Astrocyte of the cerebellum (primary cell): ENCODE results near the gene EFNA1.

Source experiments
- DNase-seq: peaks from one replicate; pipeline ENCODE4 v3.0.0-alpha.2; 2011; ENCODE audit warnings: low read depth
- H3K4me3 ChIP-seq: 2 replicates; pipeline ENCODE4 v1.5.1; 2011; ENCODE audit warnings: mild to moderate bottlenecking, low read depth, low read length, moderate library complexity
- in situ Hi-C: cut with HindIII; loops from 2 replicates; pipeline ENCODE4 v1.10.0; 2017; ENCODE audit warnings: low sequenced_read_pairs
- TF ChIP-seq, protein P1 (sequence below): IDR thresholded peaks from 2 replicates; pipeline ENCODE4 v1.5.1; 2012; ENCODE audit warnings: low read length, low read depth, moderate library complexity, mild to moderate bottlenecking; ENCODE audit errors: missing control alignments

Gene EFNA1

DNA sequence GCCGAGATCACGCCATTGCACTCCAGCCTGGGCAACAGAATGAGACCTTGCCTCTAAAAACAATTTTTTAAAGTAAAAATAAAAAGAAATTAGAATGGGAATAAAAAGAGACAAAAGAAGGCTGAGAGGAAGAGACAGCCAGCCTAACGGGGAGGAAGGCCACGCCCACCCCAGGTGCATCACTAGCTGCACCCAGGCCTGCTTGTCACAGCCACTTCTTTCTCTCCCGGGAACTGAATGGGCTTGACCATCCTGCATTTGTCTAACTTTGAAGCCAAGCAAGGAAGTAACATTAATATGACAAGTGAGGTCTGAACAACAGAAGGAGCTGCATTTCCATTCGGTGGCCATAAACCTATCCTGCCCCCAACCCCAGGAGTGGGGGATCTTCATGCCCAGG, 20.8 kb upstream of the EFNA1 start:
- DNase-seq, result no peak

DNA sequence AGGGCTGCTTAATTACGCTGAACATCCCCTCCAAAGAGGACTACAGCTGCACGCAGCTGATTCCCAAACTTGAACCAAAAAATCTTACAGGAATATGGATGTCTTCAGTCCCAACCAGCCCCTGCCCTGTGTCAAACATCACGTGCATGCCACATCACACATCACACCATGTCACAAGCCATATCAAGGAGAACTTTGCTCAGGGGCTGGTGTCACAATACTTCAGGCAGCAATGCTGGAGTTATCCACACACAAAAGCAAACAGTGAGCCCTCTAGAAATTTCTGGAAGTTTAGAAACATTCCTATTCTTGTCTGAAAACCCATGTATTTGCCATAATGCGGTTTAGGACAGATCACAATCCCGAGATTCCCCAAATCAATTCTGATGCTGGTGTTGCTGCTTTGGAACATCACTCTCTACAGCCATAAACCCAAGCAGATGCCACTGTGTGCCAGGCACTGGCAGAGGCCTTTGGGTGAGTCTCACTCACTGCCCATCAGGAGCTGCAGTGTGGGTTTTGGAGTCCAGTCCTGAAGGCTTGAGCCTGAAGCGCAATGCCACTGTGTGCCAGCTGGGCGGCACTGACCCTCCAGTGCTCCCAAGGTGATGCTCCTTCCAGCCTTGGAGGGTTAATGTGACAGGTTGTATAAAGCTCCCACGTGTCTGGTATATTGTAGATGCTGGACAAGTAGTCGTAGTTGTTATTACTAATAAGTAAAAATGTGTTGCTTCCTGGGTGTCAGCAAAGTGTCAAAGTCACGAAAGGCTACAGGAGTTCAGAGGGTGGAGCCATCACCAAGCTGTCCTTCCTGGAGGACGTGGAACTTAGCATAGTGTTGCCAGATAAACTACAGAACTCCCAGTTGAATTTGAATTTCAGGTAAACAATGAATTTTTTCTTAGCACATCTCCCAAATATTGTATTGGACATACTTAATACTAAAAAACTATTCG, 20.1 kb upstream of the EFNA1 start:
- H3K4me3 ChIP-seq, result no peak overlapping the region
- no peak for DNase-seq
- in situ Hi-C loops, result no loop called here
- TF ChIP-seq, protein P1, sequence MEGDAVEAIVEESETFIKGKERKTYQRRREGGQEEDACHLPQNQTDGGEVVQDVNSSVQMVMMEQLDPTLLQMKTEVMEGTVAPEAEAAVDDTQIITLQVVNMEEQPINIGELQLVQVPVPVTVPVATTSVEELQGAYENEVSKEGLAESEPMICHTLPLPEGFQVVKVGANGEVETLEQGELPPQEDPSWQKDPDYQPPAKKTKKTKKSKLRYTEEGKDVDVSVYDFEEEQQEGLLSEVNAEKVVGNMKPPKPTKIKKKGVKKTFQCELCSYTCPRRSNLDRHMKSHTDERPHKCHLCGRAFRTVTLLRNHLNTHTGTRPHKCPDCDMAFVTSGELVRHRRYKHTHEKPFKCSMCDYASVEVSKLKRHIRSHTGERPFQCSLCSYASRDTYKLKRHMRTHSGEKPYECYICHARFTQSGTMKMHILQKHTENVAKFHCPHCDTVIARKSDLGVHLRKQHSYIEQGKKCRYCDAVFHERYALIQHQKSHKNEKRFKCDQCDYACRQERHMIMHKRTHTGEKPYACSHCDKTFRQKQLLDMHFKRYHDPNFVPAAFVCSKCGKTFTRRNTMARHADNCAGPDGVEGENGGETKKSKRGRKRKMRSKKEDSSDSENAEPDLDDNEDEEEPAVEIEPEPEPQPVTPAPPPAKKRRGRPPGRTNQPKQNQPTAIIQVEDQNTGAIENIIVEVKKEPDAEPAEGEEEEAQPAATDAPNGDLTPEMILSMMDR, result no peak

More for the DNA sequence above, 20.8 kb upstream of the EFNA1 start:
- in situ Hi-C loops, result no loop called here
- no peak overlapping the region for H3K4me3 ChIP-seq
- TF ChIP-seq, protein P1, result no peak

DNA sequence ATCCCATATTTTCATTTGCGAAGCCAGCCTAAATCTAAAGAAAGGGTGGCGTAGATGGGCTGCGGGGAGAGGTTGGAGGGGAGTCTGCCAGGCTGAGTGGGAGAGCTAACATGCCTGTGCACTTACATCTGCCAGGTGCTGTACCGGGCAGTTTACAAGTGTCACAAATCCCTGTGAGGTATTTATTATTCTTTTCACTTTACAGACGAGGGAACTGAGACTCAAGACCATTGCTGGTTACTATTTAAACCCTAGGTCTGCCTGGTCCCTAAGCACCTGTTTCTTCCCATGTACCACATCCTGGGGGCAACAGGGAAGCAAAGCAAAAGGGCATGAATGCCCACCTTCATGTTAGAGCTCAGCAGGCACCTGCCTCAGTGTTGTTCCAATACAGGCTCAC, 19.4 kb upstream of the EFNA1 start:
- TF ChIP-seq, protein P1, result no peak
- in situ Hi-C loops, result no loop called here
- DNase-seq, result no peak
- no peak overlapping the region for H3K4me3 ChIP-seq

DNA sequence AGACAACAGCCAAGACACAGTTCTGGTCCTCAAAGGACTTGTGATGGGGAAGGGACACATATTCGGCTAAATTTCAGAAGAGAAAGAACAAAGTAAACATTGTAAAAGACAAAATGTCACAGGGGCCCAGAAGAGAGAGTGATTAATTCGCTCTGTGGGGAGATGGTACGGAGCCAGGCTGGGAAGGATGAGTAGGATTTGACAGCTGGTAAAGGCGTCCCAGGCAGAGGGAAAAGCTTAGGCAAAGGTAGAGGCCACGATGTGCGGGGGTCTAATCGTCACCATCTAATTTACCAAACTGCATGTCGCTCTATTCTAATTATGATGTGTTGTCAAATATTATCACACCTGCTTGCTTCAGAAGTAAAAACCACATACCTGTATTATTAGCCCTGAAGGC, 17.3 kb upstream of the EFNA1 start:
- DNase-seq, result no peak
- TF ChIP-seq, protein P1, result no peak
- H3K4me3 ChIP-seq, result no peak overlapping the region
- in situ Hi-C loops, result loop anchor here (5.0 kb wide), 1 partner anchor 57 kb away; no protein-coding TSS in a partner anchor

DNA sequence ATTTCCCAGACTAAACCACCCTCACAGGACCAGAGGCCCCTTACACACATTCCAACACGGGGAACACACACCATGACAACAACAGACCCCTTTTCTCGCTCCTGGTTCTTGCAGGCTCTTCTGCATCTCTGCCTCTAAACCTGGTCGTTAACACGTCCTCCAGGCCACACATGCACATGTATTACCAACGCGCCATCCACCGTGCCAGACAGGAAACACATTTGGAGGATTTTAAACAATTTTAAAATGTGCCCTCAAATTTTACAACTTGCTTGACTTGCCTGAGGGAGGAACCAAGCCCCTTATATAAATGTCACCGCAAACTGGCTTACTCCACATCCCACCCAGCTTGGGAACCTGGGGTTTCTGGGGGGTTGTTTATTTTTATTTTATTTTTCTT, 16.9 kb upstream of the EFNA1 start:
- H3K4me3 ChIP-seq, result no peak overlapping the region
- TF ChIP-seq, protein P1, result no peak
- in situ Hi-C loops, result loop anchor here (5.0 kb wide), 1 partner anchor 56 kb away; no protein-coding TSS in a partner anchor
- DNase-seq, result no peak

DNA sequence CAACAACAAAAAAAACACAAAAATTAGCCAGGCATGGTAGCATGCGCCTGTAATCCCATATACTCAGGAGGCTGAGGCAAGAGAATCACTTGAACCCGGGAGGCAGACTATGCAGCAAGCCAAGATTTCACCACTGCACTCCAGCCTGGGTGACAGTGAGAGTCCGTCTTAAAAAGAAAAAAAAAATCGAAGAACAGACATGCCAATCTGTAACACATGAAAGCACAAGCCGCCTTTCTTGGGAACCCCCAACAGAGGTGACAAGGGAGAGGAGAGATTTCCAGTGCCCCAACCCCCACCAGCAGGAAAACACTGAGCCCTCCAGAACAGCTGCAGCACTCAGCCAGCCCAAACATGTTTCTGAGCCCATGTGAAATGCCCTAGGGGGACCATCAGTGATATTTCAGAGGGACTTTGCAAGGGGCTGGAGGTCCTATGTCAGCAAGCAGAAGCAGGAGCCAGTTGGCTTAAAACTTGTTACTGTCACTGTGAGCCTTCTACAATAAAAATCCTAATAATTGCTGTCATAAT, 14.2 kb upstream of the EFNA1 start:
- in situ Hi-C loops, result loop anchor here (5.0 kb wide), 1 partner anchor 54 kb away; no protein-coding TSS in a partner anchor
- DNase-seq, result no peak
- TF ChIP-seq, protein P1, result no peak
- H3K4me3 ChIP-seq, result no peak overlapping the region
